Neuron (in vitro differentiated cells): ENCODE data around the gene COX7A2L.
"Not testable (repeated sequence)": the region's sequence is repeated elsewhere in the genome, so short reads cannot be mapped to it uniquely, and the experiment has no call there.

Experiments used
- H2AFZ ChIP-seq: one replicate; pipeline ENCODE4 v1.6.1; 2013; ENCODE audit warnings: low read depth, mild to moderate bottlenecking, inconsistent platforms, low read length, moderate library complexity
- H3K27me3 ChIP-seq: one replicate; pipeline ENCODE4 v1.6.1; 2013; ENCODE audit warnings: low read length; ENCODE audit not compliant: insufficient read depth
- H3K36me3 ChIP-seq: one replicate; pipeline ENCODE4 v1.6.1; 2013; ENCODE audit warnings: low read length; ENCODE audit not compliant: insufficient read depth
- H3K4me1 ChIP-seq: one replicate; pipeline ENCODE4 v1.6.1; 2013; ENCODE audit warnings: low read length; ENCODE audit not compliant: insufficient read depth
- H3K4me3 ChIP-seq: 2 replicates; pipeline ENCODE4 v1.5.1; 2013; ENCODE audit warnings: mild to moderate bottlenecking, low read length, moderate library complexity
- H3K9me3 ChIP-seq: one replicate; pipeline ENCODE4 v1.6.1; 2013; ENCODE audit warnings: low read length

The COX7A2L gene, protein sequence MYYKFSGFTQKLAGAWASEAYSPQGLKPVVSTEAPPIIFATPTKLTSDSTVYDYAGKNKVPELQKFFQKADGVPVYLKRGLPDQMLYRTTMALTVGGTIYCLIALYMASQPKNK

DNA sequence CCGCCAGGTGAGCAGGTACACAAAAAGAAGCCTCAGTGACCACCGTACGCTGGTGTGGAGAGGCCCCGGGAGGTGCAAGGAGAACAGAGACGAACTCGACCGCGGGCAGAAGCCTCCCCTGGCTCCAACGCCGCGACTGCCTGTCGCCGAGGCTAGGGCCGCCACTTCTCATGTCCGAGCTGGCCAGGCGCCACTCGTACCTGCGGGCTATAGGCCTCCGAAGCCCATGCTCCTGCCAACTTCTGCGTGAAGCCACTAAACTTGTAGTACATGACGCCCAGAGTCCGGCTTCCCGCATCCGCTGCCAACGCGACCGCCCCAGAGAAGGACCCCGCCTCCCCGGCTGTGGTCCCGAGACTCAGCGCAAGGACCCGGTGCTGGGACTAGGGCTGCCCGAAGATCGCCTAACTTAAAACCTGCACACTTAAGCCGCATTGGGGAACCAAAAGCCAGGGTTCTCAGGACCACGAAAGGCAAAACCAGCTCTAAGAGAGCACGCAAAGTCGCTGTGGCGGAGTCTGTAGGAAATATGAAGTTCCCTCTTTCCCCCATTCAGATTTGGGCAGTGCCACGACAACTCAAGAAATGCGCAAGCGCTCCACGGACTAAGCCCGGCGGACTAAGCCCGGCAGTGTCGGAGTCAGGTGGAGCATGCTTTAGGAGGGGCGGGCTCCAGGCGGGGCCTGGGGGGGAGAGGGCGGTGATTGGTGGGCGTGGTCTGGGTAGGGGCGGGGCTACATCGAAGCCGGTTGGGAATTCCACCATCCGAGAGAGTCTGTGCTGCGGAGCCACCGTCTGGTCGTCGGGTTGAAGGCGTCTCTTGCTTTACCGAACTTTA lies at the start of gene COX7A2L:
Gene COX7A2L, minus strand, starts transcription at position 328 of the 838 bp plus-strand sequence. Its CDS starts 56 bp downstream, at position 272.
- Histone ChIP-seq H3K36me3 (peaks cover 2% of the 10 kb centered on the region), H3K4me3 (peak within 1 kb of the TSS; percentile 82), H3K27me3 (peaks cover 9% of the 10 kb centered on the region), H3K9me3 (no peaks in the 10 kb centered on the region), H3K4me1 (peaks cover 19% of the 10 kb centered on the region), H2AFZ (peak within 1 kb of the TSS; percentile 53)

DNA sequence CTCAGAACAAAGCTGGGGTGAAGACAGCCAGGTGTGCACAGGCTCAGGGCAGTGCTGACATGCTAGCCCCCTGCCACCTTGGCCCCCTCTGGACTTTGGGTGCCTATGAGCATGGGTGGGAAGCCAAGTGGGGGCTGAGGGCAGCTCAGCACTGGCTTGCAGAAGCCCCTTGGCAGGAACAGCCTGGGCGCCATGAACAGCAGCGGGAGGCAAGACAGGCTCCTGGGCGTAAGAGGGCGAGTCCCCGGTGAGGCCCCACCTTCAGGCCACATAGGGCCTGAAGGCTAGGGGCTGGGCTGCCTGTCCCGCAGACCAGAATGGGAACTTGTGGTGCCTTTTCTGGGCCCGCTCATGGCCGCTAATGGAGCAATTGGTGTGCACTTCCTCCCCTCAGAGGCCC lies 47.0 kb upstream of the COX7A2L start:
- H2AFZ ChIP-seq, result no peak overlapping the region
- H3K27me3 ChIP-seq, result no peaks in the 10 kb centered on the region
- no peak overlapping the region for H3K4me3 ChIP-seq
- H3K4me1 ChIP-seq, result no peaks in the 10 kb centered on the region
- H3K36me3 ChIP-seq, result no peaks in the 10 kb centered on the region
- H3K9me3 ChIP-seq, result no peaks in the 10 kb centered on the region

DNA sequence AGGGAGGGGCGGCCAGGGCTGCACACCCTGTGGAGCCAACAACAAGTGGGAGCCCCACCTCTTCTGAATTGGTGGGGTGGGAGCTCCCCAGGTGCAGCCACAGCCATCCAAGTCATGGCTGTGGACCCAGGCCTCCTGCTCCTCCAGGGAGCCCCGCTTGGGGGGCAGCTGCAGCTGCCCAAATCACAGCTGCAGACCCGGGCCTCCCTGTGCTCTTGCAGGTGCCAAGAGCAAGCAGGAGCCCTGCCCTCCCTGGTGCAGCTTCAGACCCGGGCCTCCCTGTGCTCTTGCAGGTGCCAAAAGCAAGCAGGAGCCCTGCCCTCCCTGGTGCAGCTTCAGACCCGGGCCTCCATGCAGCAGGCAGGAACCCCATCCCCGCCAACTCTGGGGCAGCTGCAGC lies 46.5 kb upstream of the COX7A2L start:
- Histone ChIP-seq H3K27me3 (no peaks in the 10 kb centered on the region), H3K9me3 (no peaks in the 10 kb centered on the region), H2AFZ (no peak overlapping the region), H3K4me1 (no peaks in the 10 kb centered on the region), H3K4me3 (no peak overlapping the region), H3K36me3 (no peaks in the 10 kb centered on the region)

DNA sequence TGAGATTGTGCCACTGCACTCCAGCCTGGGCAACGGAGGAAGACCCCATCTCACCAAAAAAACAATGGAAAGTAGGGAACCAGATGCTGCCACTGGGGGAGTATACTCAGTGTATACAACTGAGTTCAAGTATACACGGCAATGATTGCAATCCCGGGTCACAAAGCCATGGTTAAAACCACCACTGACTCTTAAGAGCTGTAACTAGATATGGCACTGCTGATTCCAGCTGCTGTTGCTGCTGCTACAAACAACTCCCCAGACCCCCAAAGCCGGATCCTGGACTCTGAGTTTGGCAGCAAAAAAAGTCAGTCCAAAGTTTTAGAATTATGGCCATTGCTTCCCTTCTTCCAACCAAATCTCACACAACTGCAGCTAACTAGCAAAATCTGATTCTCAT lies 43.7 kb upstream of the COX7A2L start:
- H2AFZ ChIP-seq, result no peak overlapping the region
- no peak overlapping the region for H3K4me3 ChIP-seq
- H3K27me3 ChIP-seq, result no peaks in the 10 kb centered on the region
- H3K9me3 ChIP-seq, result peaks cover 2% of the 10 kb centered on the region
- H3K36me3 ChIP-seq, result no peaks in the 10 kb centered on the region
- no peaks in the 10 kb centered on the region for H3K4me1 ChIP-seq

DNA sequence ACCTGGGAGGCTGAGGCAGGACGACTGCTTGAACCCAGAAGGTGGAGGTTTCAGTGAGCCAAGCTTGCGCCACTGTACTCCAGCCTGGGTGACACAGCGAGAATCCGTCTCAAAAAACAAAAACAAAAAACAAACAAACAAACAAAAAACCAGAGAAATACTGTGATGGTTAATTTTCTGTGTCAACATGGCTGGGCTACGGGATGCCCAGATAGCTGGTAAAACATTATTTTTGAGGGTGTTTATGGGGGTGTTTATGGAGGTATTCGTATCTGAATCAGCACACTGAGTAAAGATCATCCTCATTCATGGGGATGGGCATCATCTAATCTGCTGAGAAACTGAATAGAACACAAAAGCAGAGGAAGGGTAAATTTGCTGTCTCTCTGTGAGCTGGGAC lies 40.8 kb upstream of the COX7A2L start:
- no peak overlapping the region for H2AFZ ChIP-seq
- no peaks in the 10 kb centered on the region for H3K4me1 ChIP-seq
- no peaks in the 10 kb centered on the region for H3K27me3 ChIP-seq
- no peaks in the 10 kb centered on the region for H3K36me3 ChIP-seq
- H3K9me3 ChIP-seq, result peaks cover 2% of the 10 kb centered on the region
- H3K4me3 ChIP-seq, result no peak overlapping the region

DNA sequence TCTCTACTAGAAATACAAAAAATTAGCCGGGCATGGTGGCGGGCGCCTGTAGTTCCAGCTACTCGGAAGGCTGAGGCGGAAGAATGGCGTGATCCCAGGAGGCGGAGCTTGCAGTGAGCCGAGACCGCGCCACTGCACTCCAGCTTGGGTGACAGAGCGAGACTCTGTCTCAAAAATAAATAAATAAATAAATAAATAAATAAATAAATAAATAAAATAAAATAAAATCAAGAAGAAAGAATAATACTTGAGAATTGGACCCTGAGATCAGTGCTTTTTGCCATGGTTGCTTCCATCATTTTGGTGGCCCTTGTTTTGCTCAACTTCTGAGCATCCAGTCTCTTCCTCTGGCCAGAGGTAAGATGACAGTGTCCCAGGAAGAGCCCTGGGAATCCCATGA lies 37.0 kb upstream of the COX7A2L start:
- not testable (repeated sequence) for H3K4me1 ChIP-seq, H2AFZ ChIP-seq, H3K36me3 ChIP-seq, H3K9me3 ChIP-seq, H3K4me3 ChIP-seq, H3K27me3 ChIP-seq

DNA sequence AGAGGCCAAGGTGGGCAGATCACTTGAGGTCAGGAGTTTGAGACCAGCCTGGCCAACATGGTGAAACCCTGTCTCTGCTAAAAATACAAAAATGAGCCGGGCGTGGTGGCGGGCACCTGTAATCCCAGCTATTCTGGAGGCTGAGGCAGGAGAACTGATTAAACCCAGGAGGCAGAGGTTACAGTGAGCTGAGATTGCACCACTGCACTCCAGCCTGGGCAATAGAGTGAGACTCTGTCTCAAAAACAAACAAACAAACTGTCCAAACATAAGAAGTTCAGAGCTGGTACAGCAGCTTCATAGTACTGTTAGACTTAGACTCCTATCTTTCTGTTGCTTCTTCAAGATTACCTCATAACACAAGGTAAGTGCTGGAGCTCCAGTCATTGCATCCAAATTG lies 32.3 kb upstream of the COX7A2L start:
- not testable (repeated sequence) for H3K27me3 ChIP-seq, H3K9me3 ChIP-seq, H3K36me3 ChIP-seq, H3K4me3 ChIP-seq, H3K4me1 ChIP-seq, H2AFZ ChIP-seq

DNA sequence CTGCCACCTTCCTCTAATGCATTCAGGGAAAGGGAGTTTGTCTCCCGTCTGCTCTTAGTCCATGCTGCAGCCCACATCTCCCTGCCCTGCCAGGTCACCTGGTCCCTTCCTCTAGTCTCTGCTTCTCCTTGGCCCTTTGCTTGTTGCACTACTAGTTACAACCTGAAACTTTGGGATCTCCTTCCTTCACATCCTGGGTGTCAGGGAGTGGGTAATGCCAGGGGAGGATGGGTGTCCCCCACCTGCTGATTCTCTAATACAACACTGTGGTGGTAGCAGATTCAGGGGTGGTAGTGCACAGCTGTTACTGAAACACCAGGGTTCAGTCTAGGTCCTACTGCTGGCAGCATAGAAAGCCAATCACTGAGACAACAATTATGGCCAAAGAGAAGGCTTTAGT lies 31.2 kb upstream of the COX7A2L start:
- Histone ChIP-seq H3K27me3 (no peaks in the 10 kb centered on the region), H3K9me3 (no peaks in the 10 kb centered on the region), H3K36me3 (no peaks in the 10 kb centered on the region), H3K4me1 (no peaks in the 10 kb centered on the region), H2AFZ (no peak overlapping the region), H3K4me3 (no peak overlapping the region)

DNA sequence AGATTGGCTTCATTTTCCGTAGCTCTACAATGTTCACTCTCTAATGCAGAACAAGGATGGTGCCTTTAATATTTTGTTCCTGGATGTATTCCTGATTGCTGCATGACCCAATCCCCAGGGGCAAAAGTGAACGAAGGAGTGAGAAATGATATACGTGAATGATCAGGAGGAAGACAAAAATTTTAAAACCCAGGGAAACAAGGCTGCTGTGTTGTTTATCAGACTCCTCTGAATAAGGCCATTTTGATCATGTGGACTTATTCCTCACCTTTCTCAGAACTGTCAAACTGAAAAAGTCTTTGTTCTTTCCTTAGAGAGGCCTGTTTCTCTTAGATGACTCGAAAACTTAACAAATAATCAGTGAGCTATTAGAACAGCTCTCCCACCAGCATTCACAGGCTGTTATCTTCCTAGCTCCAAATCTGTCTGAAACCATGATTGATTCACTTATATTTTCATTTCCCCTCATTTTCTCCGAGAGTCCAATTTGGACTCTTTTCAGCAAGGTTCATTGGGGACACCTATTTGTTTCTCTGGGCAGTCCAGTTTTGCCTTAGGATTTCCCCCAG lies 29.5 kb upstream of the COX7A2L start:
- Histone ChIP-seq H3K4me3 (no peak overlapping the region), H3K27me3 (no peaks in the 10 kb centered on the region), H3K36me3 (no peaks in the 10 kb centered on the region), H3K9me3 (no peaks in the 10 kb centered on the region), H3K4me1 (no peaks in the 10 kb centered on the region), H2AFZ (no peak overlapping the region)

DNA sequence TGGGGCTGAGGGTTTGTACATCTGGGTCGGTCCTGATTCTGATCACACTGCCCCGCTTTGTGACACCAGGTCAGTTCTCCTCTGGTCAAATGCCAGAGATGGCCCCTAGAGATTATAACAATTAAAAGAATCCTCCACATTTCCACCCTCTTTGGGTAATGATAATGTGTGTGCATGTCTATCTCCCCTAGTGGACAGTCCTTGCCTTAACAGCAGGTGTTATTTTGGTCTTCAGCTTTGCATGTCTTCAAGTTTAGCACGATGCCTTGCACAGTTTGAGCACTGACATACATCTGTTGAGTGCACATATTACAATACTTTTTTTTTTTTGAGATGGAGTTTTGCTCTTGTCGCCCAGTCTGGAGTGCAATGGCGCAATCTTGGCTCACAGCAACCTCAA lies 25.7 kb upstream of the COX7A2L start:
- Histone ChIP-seq H3K9me3 (no peaks in the 10 kb centered on the region), H3K36me3 (no peaks in the 10 kb centered on the region), H3K4me3 (no peak overlapping the region), H2AFZ (no peak overlapping the region), H3K4me1 (no peaks in the 10 kb centered on the region), H3K27me3 (no peaks in the 10 kb centered on the region)

DNA sequence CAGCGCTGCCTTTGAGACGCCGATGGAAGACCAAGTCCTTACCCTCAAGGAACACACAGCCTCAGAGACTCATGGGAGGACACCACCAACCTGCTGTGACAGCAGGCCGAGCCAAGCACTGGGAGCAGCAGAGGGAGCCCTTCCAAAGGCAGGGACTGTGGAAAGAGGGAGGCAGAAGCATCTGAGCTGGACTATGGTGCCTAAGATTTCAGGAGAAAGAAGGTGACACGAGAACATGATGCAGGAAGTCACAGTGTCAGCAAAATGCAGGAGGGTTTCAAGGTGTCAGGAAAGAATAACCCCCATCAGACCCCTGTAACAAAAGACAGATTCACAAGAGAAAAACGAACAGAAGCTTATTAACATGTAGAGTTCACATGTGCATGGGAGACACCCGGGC lies 24.2 kb upstream of the COX7A2L start:
- Histone ChIP-seq H3K36me3 (no peaks in the 10 kb centered on the region), H2AFZ (no peak overlapping the region), H3K4me3 (no peak overlapping the region), H3K4me1 (no peaks in the 10 kb centered on the region), H3K9me3 (no peaks in the 10 kb centered on the region), H3K27me3 (no peaks in the 10 kb centered on the region)

DNA sequence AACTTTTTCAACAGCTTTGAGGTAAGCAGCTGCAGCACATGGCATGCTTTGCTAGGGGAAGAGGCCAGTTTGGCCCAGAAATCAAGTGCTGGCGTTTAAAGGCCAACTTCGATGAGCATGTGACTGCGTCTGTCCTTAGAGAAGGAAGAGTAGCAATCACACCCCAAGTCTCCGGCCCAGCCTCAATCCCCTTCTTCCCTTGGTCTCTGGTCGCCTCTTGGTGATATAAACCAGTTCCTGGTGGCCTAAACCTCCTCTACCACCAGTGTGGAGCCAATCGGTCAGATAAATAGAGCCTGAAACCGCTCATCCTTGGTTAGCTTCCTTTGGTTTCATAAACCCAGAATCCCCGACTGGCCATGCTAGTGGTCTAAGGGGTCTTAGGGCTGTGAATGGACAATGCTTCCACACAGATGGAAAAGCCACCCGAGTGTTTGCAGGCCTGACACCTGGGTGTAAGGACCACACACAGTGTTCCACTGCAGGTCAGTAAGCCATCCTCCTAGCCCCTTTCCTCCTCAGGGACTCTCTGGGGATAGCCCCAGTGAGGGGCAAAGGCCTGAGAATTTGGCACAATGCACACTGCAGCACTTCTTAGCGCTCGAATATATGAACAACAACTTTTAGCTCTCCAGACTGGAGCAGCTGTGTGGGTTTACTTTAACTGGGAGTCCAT lies 23.0 kb upstream of the COX7A2L start:
- H3K27me3 ChIP-seq, result no peaks in the 10 kb centered on the region
- H3K4me3 ChIP-seq, result no peak overlapping the region

DNA sequence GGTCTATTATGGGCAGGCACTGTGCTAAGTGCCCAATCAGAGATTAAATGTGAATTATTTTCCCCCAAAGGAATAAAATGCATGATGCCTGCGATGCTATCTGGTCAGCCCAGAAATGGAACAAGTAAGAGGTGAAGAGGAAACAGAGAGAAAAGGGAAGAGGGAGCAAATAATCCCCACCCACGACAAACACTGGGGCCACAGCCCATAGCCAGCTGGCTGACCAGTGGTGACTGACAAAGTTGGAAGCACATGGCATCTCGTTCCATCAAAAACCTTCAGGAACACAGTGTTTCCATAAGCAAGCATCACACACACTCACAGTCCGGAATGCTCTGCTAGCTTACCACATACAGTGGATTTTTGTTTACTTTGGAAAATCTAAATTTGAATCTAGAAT lies 21.1 kb upstream of the COX7A2L start:
- H3K9me3 ChIP-seq, result no peaks in the 10 kb centered on the region
- H3K36me3 ChIP-seq, result no peaks in the 10 kb centered on the region
- no peak overlapping the region for H3K4me3 ChIP-seq
- no peaks in the 10 kb centered on the region for H3K27me3 ChIP-seq
- H2AFZ ChIP-seq, result no peak overlapping the region
- H3K4me1 ChIP-seq, result no peaks in the 10 kb centered on the region

More for the DNA sequence above, 23.0 kb upstream of the COX7A2L start:
- Histone ChIP-seq H3K9me3 (no peaks in the 10 kb centered on the region), H2AFZ (no peak overlapping the region), H3K4me1 (no peaks in the 10 kb centered on the region), H3K36me3 (no peaks in the 10 kb centered on the region)
